Activated naive CD4-positive, alpha-beta T cell treated with anti-CD3 and anti-CD28 coated beads, Interleukin-2, amount 50 U/mL, for 24 hours (primary cell): ENCODE measurements around the gene EPB42.

ENCODE experiments used
- H3K27ac Mint-ChIP-seq: one replicate; pipeline ENCODE4 v1.8.0; 2021; ENCODE audit warnings: mild to moderate bottlenecking, mixed read lengths
- H3K27me3 Mint-ChIP-seq: one replicate; pipeline ENCODE4 v1.8.0; 2021; ENCODE audit warnings: mixed read lengths
- H3K36me3 Mint-ChIP-seq: one replicate; pipeline ENCODE4 v1.8.0; 2021; ENCODE audit warnings: mixed read lengths
- H3K4me1 Mint-ChIP-seq: one replicate; pipeline ENCODE4 v1.8.0; 2021; ENCODE audit warnings: mixed read lengths
- H3K4me3 Mint-ChIP-seq: one replicate; pipeline ENCODE4 v1.8.0; 2021; ENCODE audit warnings: mild to moderate bottlenecking, mixed read lengths
- H3K9me3 Mint-ChIP-seq: one replicate; pipeline ENCODE4 v1.8.0; 2021; ENCODE audit warnings: mixed read lengths

EPB42 gene

DNA sequence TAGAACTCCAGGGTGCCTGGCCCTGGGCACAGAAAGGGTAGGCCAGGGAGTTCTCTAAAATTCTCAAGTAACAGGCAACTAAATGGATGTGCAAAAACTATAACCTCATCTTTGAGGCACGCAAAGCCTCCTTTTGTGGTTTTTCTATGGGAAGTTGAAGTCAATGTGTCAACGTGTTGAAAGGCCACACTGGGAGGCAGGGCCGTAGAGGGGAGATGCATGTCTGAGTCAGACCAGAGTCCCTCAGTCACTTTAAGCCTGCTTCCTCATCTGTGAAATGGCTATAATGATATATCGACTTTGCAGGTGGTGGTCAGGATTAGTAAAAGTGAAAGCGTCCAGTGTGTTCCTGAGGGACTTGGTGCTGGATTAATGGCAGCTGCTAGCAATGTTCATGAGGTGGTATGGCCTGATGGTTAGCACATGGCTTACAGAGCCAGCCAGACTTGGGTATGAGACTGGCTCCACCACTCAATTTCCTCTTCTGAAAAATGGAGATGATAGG, 28.9 kb upstream of the EPB42 start:
- Mint-ChIP-seq H3K36me3 (no peaks in the 10 kb centered on the region), H3K9me3 (no peaks in the 10 kb centered on the region), H3K4me3 (no peak overlapping the region), H3K4me1 (peaks cover 9% of the 10 kb centered on the region), H3K27ac (no peak overlapping the region), H3K27me3 (peaks cover 1% of the 10 kb centered on the region)

- H3K4me1 Mint-ChIP-seq = peaks cover 9% of the 10 kb centered on the region
- H3K36me3 Mint-ChIP-seq = no peaks in the 10 kb centered on the region
- no peak overlapping the region for H3K27ac Mint-ChIP-seq
- H3K9me3 Mint-ChIP-seq = no peaks in the 10 kb centered on the region
- H3K27me3 Mint-ChIP-seq = peaks cover 1% of the 10 kb centered on the region
- H3K4me3 Mint-ChIP-seq = no peak overlapping the region
These were observed 28.4 kb upstream of the EPB42 start for GRCh38 chr15:43249236-43249635.

- Mint-ChIP-seq H3K4me3 (no peak overlapping the region), H3K27ac (no peak overlapping the region), H3K36me3 (no peaks in the 10 kb centered on the region), H3K27me3 (no peaks in the 10 kb centered on the region), H3K9me3 (no peaks in the 10 kb centered on the region), H3K4me1 (no peaks in the 10 kb centered on the region)
These were observed 25.5 kb upstream of the EPB42 start for GRCh38 chr15:43246261-43246774.

DNA sequence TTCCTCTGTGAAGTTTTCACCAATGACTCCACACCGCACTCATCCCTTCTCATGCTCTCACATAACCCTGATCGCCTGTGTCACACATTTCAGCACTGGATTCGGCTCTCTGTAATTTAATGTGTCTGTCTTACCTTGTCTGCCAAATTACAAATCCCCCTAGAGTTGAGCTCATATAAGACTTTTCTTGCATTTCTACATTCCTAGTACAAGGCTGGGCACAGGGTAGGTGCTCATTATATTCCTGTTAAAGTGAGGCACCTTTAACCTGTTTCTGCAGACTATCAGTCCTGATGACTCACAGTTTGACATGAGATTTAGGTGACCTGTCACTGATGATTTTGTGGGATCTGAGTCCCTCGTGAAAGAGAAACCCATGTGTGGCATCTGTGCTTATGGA, 23.3 kb upstream of the EPB42 start:
- Mint-ChIP-seq H3K9me3 (no peaks in the 10 kb centered on the region), H3K27ac (no peak overlapping the region), H3K4me3 (no peak overlapping the region), H3K27me3 (no peaks in the 10 kb centered on the region), H3K4me1 (no peaks in the 10 kb centered on the region), H3K36me3 (no peaks in the 10 kb centered on the region)

DNA sequence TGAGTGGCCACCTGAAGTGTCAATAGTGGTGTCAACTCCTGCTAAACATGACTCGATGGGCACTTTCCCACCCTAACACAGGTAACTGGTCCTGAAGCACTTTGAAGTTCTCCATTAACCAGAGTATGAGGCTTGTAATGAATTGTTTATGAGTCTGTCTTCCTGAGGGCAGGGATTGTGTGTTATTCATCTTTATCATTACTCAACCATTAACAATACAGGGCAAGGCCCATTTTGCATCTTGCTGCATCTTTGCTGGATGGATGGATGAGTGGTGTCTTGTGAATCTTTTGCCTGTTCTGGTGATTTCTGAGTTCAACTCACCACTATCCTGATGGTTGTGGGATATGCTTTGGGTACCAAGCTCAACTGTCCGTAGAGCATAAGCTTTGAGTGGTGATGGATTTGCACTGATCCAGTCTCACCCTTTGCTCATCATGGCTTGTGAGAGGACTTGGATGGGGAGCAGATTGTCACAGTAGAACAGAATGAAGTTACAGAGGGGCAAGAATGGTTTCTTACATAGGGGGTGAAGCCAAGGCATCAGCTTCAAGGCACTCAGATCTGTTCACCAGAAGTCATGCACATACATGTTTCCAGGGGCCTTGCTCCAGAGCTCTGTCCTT, 22.3 kb upstream of the EPB42 start:
- no peak overlapping the region for H3K4me3 Mint-ChIP-seq
- no peaks in the 10 kb centered on the region for H3K27me3 Mint-ChIP-seq
- no peaks in the 10 kb centered on the region for H3K9me3 Mint-ChIP-seq
- no peaks in the 10 kb centered on the region for H3K4me1 Mint-ChIP-seq
- no peaks in the 10 kb centered on the region for H3K36me3 Mint-ChIP-seq
- no peak overlapping the region for H3K27ac Mint-ChIP-seq

DNA sequence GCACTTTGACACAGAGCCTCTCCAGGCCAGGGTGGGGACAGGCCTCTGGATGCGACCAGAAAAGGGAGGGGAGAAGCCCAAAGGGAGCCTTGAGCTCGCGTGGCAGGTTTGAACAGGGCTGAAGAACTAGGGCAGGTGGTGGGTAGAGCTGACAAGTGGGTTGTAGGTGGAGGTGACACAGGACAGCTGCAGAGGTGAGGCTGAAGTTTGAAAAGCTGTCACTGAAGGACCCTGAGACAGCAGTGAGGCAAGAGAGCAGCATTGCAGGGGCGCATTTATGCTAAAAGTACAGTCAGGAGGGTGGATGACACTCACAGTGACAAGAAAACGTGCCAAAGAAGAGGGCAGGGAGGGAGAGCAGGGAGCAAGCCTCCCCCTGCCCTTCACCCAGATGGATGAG, 21.8 kb upstream of the EPB42 start:
- no peaks in the 10 kb centered on the region for H3K9me3 Mint-ChIP-seq
- no peak overlapping the region for H3K27ac Mint-ChIP-seq
- H3K36me3 Mint-ChIP-seq = no peaks in the 10 kb centered on the region
- no peaks in the 10 kb centered on the region for H3K27me3 Mint-ChIP-seq
- no peaks in the 10 kb centered on the region for H3K4me1 Mint-ChIP-seq
- no peak overlapping the region for H3K4me3 Mint-ChIP-seq

GRCh38 chr15:43241100-43241499, 20.3 kb upstream of the EPB42 start:
- Mint-ChIP-seq H3K36me3 (no peaks in the 10 kb centered on the region), H3K4me1 (no peaks in the 10 kb centered on the region), H3K27me3 (no peaks in the 10 kb centered on the region), H3K27ac (no peak overlapping the region), H3K4me3 (no peak overlapping the region), H3K9me3 (no peaks in the 10 kb centered on the region)

- Mint-ChIP-seq H3K27ac (no peak overlapping the region), H3K9me3 (no peaks in the 10 kb centered on the region), H3K27me3 (no peaks in the 10 kb centered on the region), H3K36me3 (no peaks in the 10 kb centered on the region), H3K4me3 (no peak overlapping the region), H3K4me1 (no peaks in the 10 kb centered on the region)
These were observed 19.1 kb upstream of the EPB42 start for GRCh38 chr15:43239732-43240491.

GRCh38 chr15:43238671-43239131, 17.9 kb upstream of the EPB42 start:
- Mint-ChIP-seq H3K36me3 (no peaks in the 10 kb centered on the region), H3K27ac (no peak overlapping the region), H3K4me1 (no peaks in the 10 kb centered on the region), H3K9me3 (no peaks in the 10 kb centered on the region), H3K4me3 (no peak overlapping the region), H3K27me3 (no peaks in the 10 kb centered on the region)

DNA sequence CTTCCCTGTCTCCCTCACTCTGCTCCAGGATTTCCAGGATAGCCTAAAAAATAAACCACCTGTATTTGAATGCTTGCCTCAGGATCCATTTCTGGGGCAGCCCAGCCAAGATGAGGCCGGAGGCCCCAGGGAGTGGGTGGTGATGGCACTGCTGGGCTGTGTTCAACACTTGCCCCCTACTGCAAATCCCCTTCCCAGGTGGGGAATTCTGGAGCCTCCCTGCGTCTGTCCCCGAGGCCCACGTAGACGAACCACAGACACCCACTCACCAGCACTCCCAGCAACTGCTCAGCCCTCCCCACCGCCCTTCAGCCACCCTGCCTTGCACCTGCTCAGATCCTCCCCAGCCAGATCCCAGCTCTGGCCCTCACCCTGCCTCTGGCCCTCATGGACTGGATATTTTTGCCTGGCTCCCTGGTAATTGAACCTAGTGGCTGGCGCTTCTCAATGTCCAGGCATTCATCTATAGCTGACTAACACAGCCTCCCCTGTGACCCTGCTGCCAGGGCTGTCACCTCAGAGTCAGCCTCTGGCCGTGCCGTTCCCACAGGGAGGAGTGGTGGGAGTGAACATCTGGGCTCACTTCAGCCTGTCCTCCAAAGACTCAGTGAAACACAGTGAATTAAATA, 17.1 kb upstream of the EPB42 start:
- H3K36me3 Mint-ChIP-seq = no peaks in the 10 kb centered on the region
- no peaks in the 10 kb centered on the region for H3K4me1 Mint-ChIP-seq
- no peaks in the 10 kb centered on the region for H3K27me3 Mint-ChIP-seq
- no peak overlapping the region for H3K27ac Mint-ChIP-seq
- no peaks in the 10 kb centered on the region for H3K9me3 Mint-ChIP-seq
- no peak overlapping the region for H3K4me3 Mint-ChIP-seq

DNA sequence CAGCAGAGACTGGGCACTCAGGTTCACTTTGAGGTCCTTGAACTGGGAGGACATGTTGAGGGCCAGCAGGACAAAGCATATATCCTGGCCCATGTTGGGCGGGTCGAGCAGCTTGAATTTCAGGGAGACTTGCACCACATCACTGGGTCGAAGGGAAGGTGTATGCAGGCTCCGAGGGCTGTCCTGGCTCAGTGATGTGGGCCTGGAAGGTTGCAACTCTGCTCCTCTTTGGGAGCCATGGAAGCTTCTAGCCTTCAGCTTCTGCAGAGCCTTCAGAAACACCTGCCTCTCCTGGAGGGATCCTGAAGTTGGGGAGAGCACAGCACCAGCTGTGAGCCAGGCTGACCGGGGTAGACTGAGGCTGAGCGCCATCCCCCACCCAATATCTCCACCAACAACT, 14.7 kb upstream of the EPB42 start:
- no peaks in the 10 kb centered on the region for H3K4me1 Mint-ChIP-seq
- H3K27me3 Mint-ChIP-seq = no peaks in the 10 kb centered on the region
- no peak overlapping the region for H3K4me3 Mint-ChIP-seq
- H3K9me3 Mint-ChIP-seq = no peaks in the 10 kb centered on the region
- no peaks in the 10 kb centered on the region for H3K36me3 Mint-ChIP-seq
- no peak overlapping the region for H3K27ac Mint-ChIP-seq

- Mint-ChIP-seq H3K9me3 (no peaks in the 10 kb centered on the region), H3K27ac (no peak overlapping the region), H3K4me3 (no peak overlapping the region), H3K36me3 (no peaks in the 10 kb centered on the region), H3K27me3 (no peaks in the 10 kb centered on the region), H3K4me1 (no peaks in the 10 kb centered on the region)
These were observed 11.6 kb upstream of the EPB42 start for GRCh38 chr15:43232289-43232874.

GRCh38 chr15:43230640-43231115, 9.9 kb upstream of the EPB42 start:
- Mint-ChIP-seq H3K27me3 (no peaks in the 10 kb centered on the region), H3K27ac (no peak overlapping the region), H3K4me3 (no peak overlapping the region), H3K9me3 (no peaks in the 10 kb centered on the region), H3K4me1 (peaks cover 3% of the 10 kb centered on the region), H3K36me3 (no peaks in the 10 kb centered on the region)

- Mint-ChIP-seq H3K36me3 (no peaks in the 10 kb centered on the region), H3K27me3 (peaks cover 2% of the 10 kb centered on the region)
These were observed 9.2 kb upstream of the EPB42 start for GRCh38 chr15:43229977-43230376.

GRCh38 chr15:43226436-43227305, 5.9 kb upstream of the EPB42 start:
- Mint-ChIP-seq H3K36me3 (no peaks in the 10 kb centered on the region), H3K27me3 (peaks cover 5% of the 10 kb centered on the region), H3K9me3 (no peaks in the 10 kb centered on the region), H3K4me3 (no peak overlapping the region), H3K4me1 (peaks cover 7% of the 10 kb centered on the region), H3K27ac (no peak overlapping the region)

More at GRCh38 chr15:43229977-43230376, 9.2 kb upstream of the EPB42 start:
- no peaks in the 10 kb centered on the region for H3K9me3 Mint-ChIP-seq
- H3K4me1 Mint-ChIP-seq = peaks cover 7% of the 10 kb centered on the region
- no peak overlapping the region for H3K27ac Mint-ChIP-seq
- no peak overlapping the region for H3K4me3 Mint-ChIP-seq
